T-helper 1 cell treated with Interleukin-12 subunit alpha and Interleukin-12 subunit beta and Interleukin-4 antibody, amounts not matched to agents 30 μg/mL and 1 μg/mL, for 36 hours (primary cell): ENCODE data around the gene NCK2.

Source experiments
- H3K27ac Mint-ChIP-seq: one replicate; pipeline ENCODE4 v1.8.0; 2021; ENCODE audit warnings: mild to moderate bottlenecking, mixed read lengths
- H3K27me3 Mint-ChIP-seq: one replicate; pipeline ENCODE4 v1.8.0; 2021; ENCODE audit warnings: low read depth, mixed read lengths
- H3K36me3 Mint-ChIP-seq: one replicate; pipeline ENCODE4 v1.8.0; 2021; ENCODE audit warnings: low read depth, mixed read lengths
- H3K4me1 Mint-ChIP-seq: one replicate; pipeline ENCODE4 v1.8.0; 2021; ENCODE audit warnings: low read depth, mixed read lengths
- H3K4me3 Mint-ChIP-seq: one replicate; pipeline ENCODE4 v1.8.0; 2021; ENCODE audit warnings: mild to moderate bottlenecking, moderate library complexity, mixed read lengths
- H3K9me3 Mint-ChIP-seq: one replicate; pipeline ENCODE4 v1.8.0; 2021; ENCODE audit warnings: mixed read lengths

The NCK2 gene

GRCh38 chr2:105935063-105935462 lies 190.4 kb downstream of the NCK2 start:
- H3K36me3 Mint-ChIP-seq, result peaks cover 13% of the 10 kb centered on the region
- peaks cover 7% of the 10 kb centered on the region for H3K4me1 Mint-ChIP-seq
- H3K9me3 Mint-ChIP-seq, result peaks cover 13% of the 10 kb centered on the region
- no peak overlapping the region for H3K27ac Mint-ChIP-seq
- H3K27me3 Mint-ChIP-seq, result no peaks in the 10 kb centered on the region
- no peak overlapping the region for H3K4me3 Mint-ChIP-seq

- Mint-ChIP-seq H3K36me3 (peaks cover 13% of the 10 kb centered on the region), H3K27ac (no peak overlapping the region), H3K4me3 (no peak overlapping the region), H3K4me1 (peaks cover 4% of the 10 kb centered on the region), H3K27me3 (no peaks in the 10 kb centered on the region), H3K9me3 (peaks cover 13% of the 10 kb centered on the region)
Observed at GRCh38 chr2:105936954-105937353, 192.2 kb downstream of the NCK2 start.

GRCh38 chr2:105937498-105938097 lies 192.9 kb downstream of the NCK2 start:
- Mint-ChIP-seq H3K36me3 (peaks cover 10% of the 10 kb centered on the region), H3K27ac (no peak overlapping the region), H3K9me3 (peaks cover 13% of the 10 kb centered on the region), H3K4me3 (no peak overlapping the region), H3K27me3 (no peaks in the 10 kb centered on the region), H3K4me1 (peaks cover 2% of the 10 kb centered on the region)
